GM20000 (cell line): ENCODE measurements around the gene ZNF888.

Experiments used
- DNase-seq: peaks from one replicate; pipeline ENCODE4 v3.0.0; 2012; ENCODE audit warnings: low spot score
- CTCF ChIP-seq: IDR thresholded peaks from 2 replicates; pipeline ENCODE4 v1.5.1; 2012; ENCODE audit warnings: mild to moderate bottlenecking, control low read depth; ENCODE audit errors: extremely low read depth, missing control alignments

Gene ZNF888

GRCh38 chr19:52922841-52923777 is at the start of gene ZNF888:
TSS of gene ZNF888 (minus strand) at chr19:52923428. CDS start at chr19:52917873, 5,555 bp downstream.
- TF ChIP-seq CTCF: no peak
- peak; percentile 89 for DNase-seq

GRCh38 chr19:52967772-52968171 is 44.5 kb upstream of the ZNF888 start:
- no peak for TF ChIP-seq CTCF
- no peak for DNase-seq

GRCh38 chr19:52963247-52963618 is 40.0 kb upstream of the ZNF888 start:
- TF ChIP-seq CTCF: no peak
- peak; percentile 16 for DNase-seq

- TF ChIP-seq CTCF: no peak
- DNase-seq: peak; percentile 96
These were observed 39.4 kb upstream of the ZNF888 start, which contains the start of gene ZNF816 for GRCh38 chr19:52962394-52963246. TSS of gene ZNF816 (minus strand) at chr19:52962881. CDS start at chr19:52956089, 6,792 bp downstream.

- TF ChIP-seq CTCF: no peak
These were observed 38.8 kb upstream of the ZNF888 start for GRCh38 chr19:52961981-52962380.

GRCh38 chr19:52959613-52960295 is 36.5 kb upstream of the ZNF888 start:
- no peak for DNase-seq
- no peak for TF ChIP-seq CTCF

More at GRCh38 chr19:52961981-52962380, 38.8 kb upstream of the ZNF888 start:
- DNase-seq: no peak
